ENCODE data around the gene ITPR1.

Gene ITPR1

DNA sequence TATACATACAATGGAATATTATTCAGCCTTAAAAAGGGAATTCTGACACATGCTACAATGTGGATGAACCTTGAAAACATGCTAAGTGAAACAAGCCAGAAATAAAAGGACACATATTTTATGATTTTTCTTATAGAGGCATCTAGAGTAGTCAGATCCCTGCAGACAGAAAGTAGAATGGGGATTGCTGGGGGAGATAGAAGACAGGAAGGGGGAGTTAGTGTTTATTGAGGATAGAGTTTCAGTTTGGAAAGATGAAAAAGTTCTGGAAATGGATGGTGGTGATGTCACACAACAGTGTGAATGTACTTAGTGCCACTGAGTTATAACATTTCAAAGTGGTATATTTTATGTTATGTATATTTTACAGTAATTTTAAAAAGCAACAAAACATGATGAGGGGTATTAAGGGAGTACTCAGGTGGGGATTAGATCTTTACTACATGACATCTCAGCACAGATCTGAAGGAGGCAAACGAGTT lies 4.7 kb downstream of the ITPR1 start:
- Histone ChIP-seq H3K9me3 (ENCODE audit: insufficient read depth, low read length) (no peaks in the 10 kb centered on the region), H3K36me3 (ENCODE audit: insufficient read depth, insufficient read length, low read length) (peaks cover 2% of the 10 kb centered on the region), H3K27me3 (ENCODE audit: insufficient read depth, insufficient read length) (peaks cover 15% of the 10 kb centered on the region), H3K4me1 (ENCODE audit: insufficient read depth, insufficient read length) (no peaks in the 10 kb centered on the region), H3K9ac (ENCODE audit: insufficient read length, low read depth) (no peak overlapping the region), H3K4me3 (ENCODE audit: insufficient read length, low read depth) (no peak overlapping the region)
- TF ChIP-seq SUZ12 (IDR thresholded peaks at IDR 0.05; ENCODE audit: extremely low read depth, insufficient read depth, insufficient read length): no peak
- TF ChIP-seq YY1 (IDR thresholded peaks at IDR 0.05; ENCODE audit: insufficient read depth, insufficient read length): no peak
- TF ChIP-seq ZNF274 (IDR thresholded peaks at IDR 0.05; ENCODE audit: low read depth, low read length): no peak
- DNase-seq (ENCODE audit: low read depth, low spot score): no peak

DNA sequence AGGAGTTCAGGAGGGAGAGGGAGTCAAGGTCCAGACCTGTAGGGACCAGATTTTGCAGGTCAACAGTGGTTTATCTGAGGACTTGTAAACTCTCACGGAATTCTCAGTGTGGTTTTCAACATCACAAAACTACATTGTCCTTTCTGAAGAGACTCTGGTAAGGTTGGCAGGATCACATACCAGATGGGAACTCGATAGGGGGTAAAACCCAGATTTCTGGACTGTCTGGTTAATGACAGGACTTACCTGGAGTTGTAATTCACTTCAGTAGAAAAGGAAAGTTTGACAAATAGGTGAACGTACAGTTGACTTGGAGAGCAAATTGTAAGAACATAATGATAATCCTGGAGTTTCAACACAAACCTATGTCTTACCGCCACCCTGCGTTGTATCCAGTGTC lies 5.3 kb downstream of the ITPR1 start:
- TF ChIP-seq SUZ12 (IDR thresholded peaks at IDR 0.05; ENCODE audit: extremely low read depth, insufficient read depth, insufficient read length) (no peak), YY1 (IDR thresholded peaks at IDR 0.05; ENCODE audit: insufficient read depth, insufficient read length) (no peak), ZNF274 (IDR thresholded peaks at IDR 0.05; ENCODE audit: low read depth, low read length) (no peak)
- Histone ChIP-seq H3K9me3 (ENCODE audit: insufficient read depth, low read length) (no peaks in the 10 kb centered on the region), H3K9ac (ENCODE audit: insufficient read length, low read depth) (no peak overlapping the region), H3K36me3 (ENCODE audit: insufficient read depth, insufficient read length, low read length) (peaks cover 2% of the 10 kb centered on the region), H3K27me3 (ENCODE audit: insufficient read depth, insufficient read length) (peaks cover 15% of the 10 kb centered on the region), H3K4me3 (ENCODE audit: insufficient read length, low read depth) (no peak overlapping the region), H3K4me1 (ENCODE audit: insufficient read depth, insufficient read length) (no peaks in the 10 kb centered on the region)
- DNase-seq (ENCODE audit: low read depth, low spot score): no peak

DNA sequence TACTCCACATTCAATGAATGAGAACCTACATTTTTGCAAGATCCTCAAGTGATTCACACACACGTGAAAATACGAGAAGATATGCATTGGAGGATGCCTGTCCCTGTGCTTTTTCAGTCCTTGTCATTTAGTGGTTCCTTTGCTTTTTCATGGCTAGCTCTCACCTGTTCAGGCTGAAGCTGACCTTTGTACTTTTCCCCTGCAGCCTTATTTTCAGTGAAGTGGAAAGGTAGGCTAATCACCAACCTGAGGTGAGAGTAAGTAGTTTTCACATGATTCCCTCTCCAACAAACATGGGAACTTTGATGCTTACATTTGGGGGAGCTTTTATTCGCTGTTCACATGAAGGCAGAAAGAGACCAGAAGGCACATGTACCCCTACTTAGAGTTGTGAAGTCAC lies 8.3 kb downstream of the ITPR1 start:
- Histone ChIP-seq H3K9ac (ENCODE audit: insufficient read length, low read depth) (no peak overlapping the region), H3K27me3 (ENCODE audit: insufficient read depth, insufficient read length) (no peaks in the 10 kb centered on the region)

DNA sequence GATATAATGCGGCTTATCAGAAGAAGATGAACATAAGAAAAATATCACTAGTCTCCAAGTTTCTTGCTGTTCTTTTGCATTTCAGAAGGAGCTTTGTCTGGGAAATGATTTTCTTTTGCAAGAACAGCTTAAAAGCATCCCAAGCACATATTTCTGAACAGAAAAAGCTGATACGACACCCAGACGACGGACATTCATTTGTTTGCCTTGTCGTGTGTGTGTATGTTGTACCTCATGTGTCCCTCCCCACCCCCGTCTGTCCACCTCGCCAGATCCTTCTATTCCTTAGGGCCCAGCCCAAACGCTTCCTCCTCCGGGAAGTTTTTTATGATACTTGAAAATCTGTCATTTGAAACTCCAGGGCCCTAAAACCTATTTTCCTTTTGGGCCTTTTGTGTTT lies 8.8 kb downstream of the ITPR1 start:
- TF ChIP-seq YY1 (IDR thresholded peaks at IDR 0.05; ENCODE audit: insufficient read depth, insufficient read length) (no peak), ZNF274 (IDR thresholded peaks at IDR 0.05; ENCODE audit: low read depth, low read length) (no peak), SUZ12 (IDR thresholded peaks at IDR 0.05; ENCODE audit: extremely low read depth, insufficient read depth, insufficient read length) (no peak)

More for the DNA sequence above, 8.3 kb downstream of the ITPR1 start:
- H3K4me3 ChIP-seq (ENCODE audit: insufficient read length, low read depth): no peak overlapping the region
- no peaks in the 10 kb centered on the region for H3K9me3 ChIP-seq (ENCODE audit: insufficient read depth, low read length)
- H3K36me3 ChIP-seq (ENCODE audit: insufficient read depth, insufficient read length, low read length): peaks cover 2% of the 10 kb centered on the region
- H3K4me1 ChIP-seq (ENCODE audit: insufficient read depth, insufficient read length): peaks cover 3% of the 10 kb centered on the region
- DNase-seq (ENCODE audit: low read depth, low spot score): no peak
- TF ChIP-seq ZNF274 (IDR thresholded peaks at IDR 0.05; ENCODE audit: low read depth, low read length) (no peak), YY1 (IDR thresholded peaks at IDR 0.05; ENCODE audit: insufficient read depth, insufficient read length) (no peak), SUZ12 (IDR thresholded peaks at IDR 0.05; ENCODE audit: extremely low read depth, insufficient read depth, insufficient read length) (no peak)

DNA sequence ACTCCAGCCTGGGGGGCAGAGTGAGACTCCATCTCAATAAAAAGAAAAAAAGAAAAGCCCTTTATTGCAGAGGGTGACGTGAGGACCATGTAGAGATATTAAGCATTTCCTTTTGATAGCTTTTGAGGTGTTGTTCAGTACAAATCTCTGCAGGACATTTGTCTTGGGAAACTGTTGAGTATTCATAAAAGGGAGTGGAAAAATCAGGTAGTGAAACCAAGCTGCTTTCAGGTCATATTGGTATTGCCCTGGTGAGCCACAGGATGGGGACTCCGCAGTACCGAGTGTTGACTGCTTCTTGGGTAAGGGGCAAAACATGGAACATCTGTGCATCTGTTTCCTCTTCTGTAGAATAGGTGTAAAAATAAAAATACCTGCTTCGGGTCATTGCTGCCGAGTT lies 9.9 kb downstream of the ITPR1 start:
- TF ChIP-seq ZNF274 (IDR thresholded peaks at IDR 0.05; ENCODE audit: low read depth, low read length): no peak
- no peak for TF ChIP-seq SUZ12 (IDR thresholded peaks at IDR 0.05; ENCODE audit: extremely low read depth, insufficient read depth, insufficient read length)
- TF ChIP-seq YY1 (IDR thresholded peaks at IDR 0.05; ENCODE audit: insufficient read depth, insufficient read length): no peak
- no peak for DNase-seq (ENCODE audit: low read depth, low spot score)
- Histone ChIP-seq H3K9ac (ENCODE audit: insufficient read length, low read depth) (no peak overlapping the region), H3K36me3 (ENCODE audit: insufficient read depth, insufficient read length, low read length) (peaks cover 2% of the 10 kb centered on the region), H3K4me3 (ENCODE audit: insufficient read length, low read depth) (no peak overlapping the region), H3K4me1 (ENCODE audit: insufficient read depth, insufficient read length) (peaks cover 3% of the 10 kb centered on the region), H3K27me3 (ENCODE audit: insufficient read depth, insufficient read length) (no peaks in the 10 kb centered on the region), H3K9me3 (ENCODE audit: insufficient read depth, low read length) (no peaks in the 10 kb centered on the region)

More for the DNA sequence above, 8.8 kb downstream of the ITPR1 start:
- Histone ChIP-seq H3K4me3 (ENCODE audit: insufficient read length, low read depth) (no peak overlapping the region), H3K4me1 (ENCODE audit: insufficient read depth, insufficient read length) (peaks cover 3% of the 10 kb centered on the region), H3K9me3 (ENCODE audit: insufficient read depth, low read length) (no peaks in the 10 kb centered on the region), H3K9ac (ENCODE audit: insufficient read length, low read depth) (no peak overlapping the region), H3K36me3 (ENCODE audit: insufficient read depth, insufficient read length, low read length) (peaks cover 2% of the 10 kb centered on the region), H3K27me3 (ENCODE audit: insufficient read depth, insufficient read length) (no peaks in the 10 kb centered on the region)
- no peak for DNase-seq (ENCODE audit: low read depth, low spot score)

DNA sequence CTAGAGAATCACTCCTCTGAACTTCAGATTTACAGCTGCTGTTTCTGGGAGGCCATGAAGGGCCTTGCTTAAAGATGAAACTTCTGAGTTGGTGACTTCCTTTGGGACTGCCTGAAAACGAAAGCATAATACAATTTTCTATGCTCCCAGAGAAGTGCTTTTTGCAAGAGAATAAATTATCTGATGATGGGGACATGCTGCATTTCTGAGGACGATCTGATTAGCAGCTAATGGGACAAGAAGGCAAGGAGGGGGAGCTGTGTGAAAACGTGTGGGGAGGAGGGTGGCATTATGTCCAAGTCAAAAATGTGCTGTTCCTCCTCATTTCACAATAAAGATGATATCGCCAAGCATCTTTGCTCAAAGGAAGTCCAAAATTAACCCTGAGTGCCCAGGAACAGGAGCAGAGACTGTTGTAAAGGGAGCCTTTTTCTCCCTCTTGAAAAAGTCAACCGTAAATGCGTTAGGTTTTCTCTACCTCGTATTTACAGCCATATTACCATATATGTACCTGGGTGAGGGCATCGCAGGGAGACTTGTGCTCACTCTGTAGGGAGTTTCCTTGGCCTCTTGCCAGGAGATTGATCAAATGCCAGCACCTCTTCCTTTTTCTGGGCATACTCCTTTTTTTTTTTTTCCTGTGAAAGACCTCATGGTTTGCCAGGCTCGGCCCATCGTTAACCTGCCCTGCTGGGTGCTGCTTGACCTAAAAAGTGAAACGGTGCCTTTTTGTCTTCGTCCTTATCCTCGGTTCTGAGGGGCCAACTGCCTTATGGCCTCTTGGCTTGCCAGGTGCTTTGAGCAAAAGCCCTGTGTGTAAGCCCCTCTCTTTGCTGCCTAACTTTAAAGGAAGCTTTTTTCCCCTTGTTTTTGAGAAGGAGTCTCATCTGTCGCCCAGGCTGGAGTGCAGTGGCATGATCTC lies 11.5 kb downstream of the ITPR1 start:
- Histone ChIP-seq H3K9me3 (ENCODE audit: insufficient read depth, low read length) (no peaks in the 10 kb centered on the region), H3K27me3 (ENCODE audit: insufficient read depth, insufficient read length) (no peaks in the 10 kb centered on the region), H3K4me1 (ENCODE audit: insufficient read depth, insufficient read length) (peaks cover 3% of the 10 kb centered on the region), H3K36me3 (ENCODE audit: insufficient read depth, insufficient read length, low read length) (peaks cover 2% of the 10 kb centered on the region), H3K9ac (ENCODE audit: insufficient read length, low read depth) (no peak overlapping the region), H3K4me3 (ENCODE audit: insufficient read length, low read depth) (no peak overlapping the region)
- TF ChIP-seq SUZ12 (IDR thresholded peaks at IDR 0.05; ENCODE audit: extremely low read depth, insufficient read depth, insufficient read length) (no peak), ZNF274 (IDR thresholded peaks at IDR 0.05; ENCODE audit: low read depth, low read length) (no peak), YY1 (IDR thresholded peaks at IDR 0.05; ENCODE audit: insufficient read depth, insufficient read length) (no peak)
- no peak for DNase-seq (ENCODE audit: low read depth, low spot score)
